SK-N-MC (cell line): ENCODE data around the gene C11orf21.

Source experiments
- EZH2 ChIP-seq: fragments of 200-600 bp; sonication (generic); IDR thresholded peaks from one replicate; pipeline ENCODE4 v1.6.1; 2017; ENCODE audit warnings: antibody characterized with exemption
- FOXP2 ChIP-seq: optimal IDR thresholded peaks from 2 replicates; pipeline ENCODE3; 2011; ENCODE audit warnings: mild to moderate bottlenecking, moderate library complexity; ENCODE audit not compliant: insufficient read depth; ENCODE audit errors: extremely low read length, control extremely low read depth
- POLR2AphosphoS5 ChIP-seq: IDR thresholded peaks from 2 replicates; pipeline ENCODE4 v1.6.1; 2012; ENCODE audit warnings: mild to moderate bottlenecking, low read depth, low read length, borderline replicate concordance

- TF ChIP-seq EZH2 (no peak), POLR2AphosphoS5 (no peak), FOXP2 (no peak)
These were observed 45.7 kb upstream of the C11orf21 start for GRCh38 chr11:2347308-2347830.
